GM18505 (cell line): ENCODE data around the gene USO1.
"Not testable (repeated sequence)": the region's sequence is repeated elsewhere in the genome, so short reads cannot be mapped to it uniquely, and the experiment has no call there.

Experiments
- ATAC-seq: cut with Tn5 transposase; IDR thresholded peaks from one replicate; pipeline ENCODE4 v1.9.1; 2021; ENCODE audit not compliant: unreplicated experiment
- POLR2A ChIP-seq: IDR thresholded peaks from 4 replicates; pipeline ENCODE4 v1.6.1; 2011; ENCODE audit warnings: borderline replicate concordance; ENCODE audit not compliant: insufficient read depth, insufficient read length; ENCODE audit errors: extremely low read depth

USO1 gene

GRCh38 chr4:75724066-75724866 lies at the start of gene USO1:
TSS of gene USO1 (plus strand) at chr4:75724577. CDS start at chr4:75724820, 243 bp downstream.
- ATAC-seq, result peak; percentile 90
- peak; percentile 91 for TF ChIP-seq POLR2A

- no peak for TF ChIP-seq POLR2A
- ATAC-seq, result no peak
Measured at GRCh38 chr4:75675004-75675531, 49.3 kb upstream of the USO1 start.

GRCh38 chr4:75678473-75678872 lies 45.9 kb upstream of the USO1 start:
- TF ChIP-seq POLR2A, result no peak
- no peak for ATAC-seq

- no peak for TF ChIP-seq POLR2A
Measured at GRCh38 chr4:75678965-75679364, 45.4 kb upstream of the USO1 start.

GRCh38 chr4:75679876-75680575 lies 44.4 kb upstream of the USO1 start:
- no peak for TF ChIP-seq POLR2A
- ATAC-seq, result no peak

More at GRCh38 chr4:75678965-75679364, 45.4 kb upstream of the USO1 start:
- ATAC-seq, result no peak

GRCh38 chr4:75683482-75684155 lies 40.8 kb upstream of the USO1 start:
- no peak for ATAC-seq
- TF ChIP-seq POLR2A, result no peak

GRCh38 chr4:75685546-75686189 lies 38.7 kb upstream of the USO1 start:
- no peak for TF ChIP-seq POLR2A

GRCh38 chr4:75686346-75686745 lies 38.0 kb upstream of the USO1 start:
- TF ChIP-seq POLR2A, result no peak
- no peak for ATAC-seq

More at GRCh38 chr4:75685546-75686189, 38.7 kb upstream of the USO1 start:
- ATAC-seq, result no peak

GRCh38 chr4:75687125-75687524 lies 37.3 kb upstream of the USO1 start:
- not testable (repeated sequence) for ATAC-seq

GRCh38 chr4:75692066-75692465 lies 32.3 kb upstream of the USO1 start:
- ATAC-seq, result not testable (repeated sequence)

- no peak for ATAC-seq
- TF ChIP-seq POLR2A, result no peak
Measured at GRCh38 chr4:75696071-75696470, 28.3 kb upstream of the USO1 start.

- no peak for ATAC-seq
- TF ChIP-seq POLR2A, result no peak
Measured at GRCh38 chr4:75696581-75696980, 27.8 kb upstream of the USO1 start.

GRCh38 chr4:75698162-75698962 lies 26.0 kb upstream of the USO1 start:
- peak; percentile 17 for TF ChIP-seq POLR2A
- ATAC-seq, result peak; percentile 92

- peak; percentile 0 for TF ChIP-seq POLR2A
- peak; percentile 51 for ATAC-seq
Measured at GRCh38 chr4:75698963-75699228, 25.5 kb upstream of the USO1 start.
